GM21723 (cell line): ENCODE measurements around the gene OTULINL.
"Not testable (repeated sequence)": the region's sequence is repeated elsewhere in the genome, so short reads cannot be mapped to it uniquely, and the experiment has no call there.

Experiments used
- ATAC-seq: cut with Tn5 transposase; IDR thresholded peaks from one replicate; pipeline ENCODE4 v1.9.1; 2021; ENCODE audit warnings: mild to moderate bottlenecking, moderate library complexity; ENCODE audit not compliant: unreplicated experiment

OTULINL gene

GRCh38 chr5:14581106-14581890 lies at the start of gene OTULINL:
OTULINL (plus strand) TSS chr5:14581792; CDS start chr5:14581895, 103 bp downstream.
- peak; percentile 99 for ATAC-seq

- no peak for ATAC-seq
Measured at GRCh38 chr5:14532180-14532579, 49.4 kb upstream of the OTULINL start.

- ATAC-seq: no peak
Measured at GRCh38 chr5:14534773-14535172, 46.8 kb upstream of the OTULINL start.

- ATAC-seq: no peak
Measured at GRCh38 chr5:14545308-14545707, 36.3 kb upstream of the OTULINL start.

GRCh38 chr5:14545862-14546261 lies 35.7 kb upstream of the OTULINL start:
- no peak for ATAC-seq

- ATAC-seq: no peak
Measured at GRCh38 chr5:14547666-14548065, 33.9 kb upstream of the OTULINL start.

GRCh38 chr5:14551211-14551610 lies 30.4 kb upstream of the OTULINL start:
- no peak for ATAC-seq

GRCh38 chr5:14552017-14552416 lies 29.6 kb upstream of the OTULINL start:
- no peak for ATAC-seq

GRCh38 chr5:14554288-14554687 lies 27.3 kb upstream of the OTULINL start:
- not testable (repeated sequence) for ATAC-seq

GRCh38 chr5:14556015-14556414 lies 25.6 kb upstream of the OTULINL start:
- no peak for ATAC-seq

- ATAC-seq: no peak
Measured at GRCh38 chr5:14557203-14557770, 24.3 kb upstream of the OTULINL start.

GRCh38 chr5:14557791-14558415 lies 23.7 kb upstream of the OTULINL start:
- no peak for ATAC-seq

GRCh38 chr5:14560091-14560595 lies 21.4 kb upstream of the OTULINL start:
- ATAC-seq: no peak

GRCh38 chr5:14561741-14562140 lies 19.9 kb upstream of the OTULINL start:
- no peak for ATAC-seq

- ATAC-seq: no peak
Measured at GRCh38 chr5:14568333-14568732, 13.3 kb upstream of the OTULINL start.

- ATAC-seq: no peak
Measured at GRCh38 chr5:14569948-14570691, 11.5 kb upstream of the OTULINL start.

GRCh38 chr5:14571901-14572300 lies 9.7 kb upstream of the OTULINL start:
- no peak for ATAC-seq

- no peak for ATAC-seq
Measured at GRCh38 chr5:14572385-14572784, 9.2 kb upstream of the OTULINL start.

- no peak for ATAC-seq
Measured at GRCh38 chr5:14572836-14573235, 8.8 kb upstream of the OTULINL start.

GRCh38 chr5:14574096-14574495 lies 7.5 kb upstream of the OTULINL start:
- ATAC-seq: no peak

- ATAC-seq: no peak
Measured at GRCh38 chr5:14574891-14575508, 6.6 kb upstream of the OTULINL start.
